HepG2 (cell line): ENCODE data around the gene SQSTM1. TPM values are rescaled to one million over a fixed set of nuclear protein-coding genes. Genes with fewer than 3 reads are reported as not detected.

Source experiments
- ATRX ChIP-seq: sonication (generic); formaldehyde crosslinking; IDR thresholded peaks from 2 replicates; pipeline ENCODE4 v1.4.0; 2020; ENCODE audit warnings: missing genetic modification reagents, borderline replicate concordance
- CBX5 ChIP-seq: sonication (generic); formaldehyde crosslinking; IDR thresholded peaks from 2 replicates; pipeline ENCODE4 v1.4.0; 2020; ENCODE audit warnings: missing genetic modification reagents, borderline replicate concordance
- GFI1 ChIP-seq: sonication (generic); formaldehyde crosslinking; IDR thresholded peaks from 2 replicates; pipeline ENCODE4 v1.5.0; 2020; ENCODE audit warnings: missing genetic modification reagents, mild to moderate bottlenecking, borderline replicate concordance
- GMEB2 ChIP-seq: IDR thresholded peaks from 2 replicates; pipeline ENCODE4 v1.6.1; 2016; ENCODE audit warnings: missing biosample characterization, missing genetic modification reagents, low read depth
- HES4 ChIP-seq: sonication (generic); formaldehyde crosslinking; IDR thresholded peaks from 2 replicates; pipeline ENCODE4 v1.9.0; 2021; ENCODE audit warnings: mild to moderate bottlenecking, missing genetic modification reagents, borderline replicate concordance
- JDP2 ChIP-seq: sonication (generic); formaldehyde crosslinking; IDR thresholded peaks from 2 replicates; pipeline ENCODE4 v1.8.1; 2022; ENCODE audit warnings: missing genetic modification reagents, borderline replicate concordance
- MAX ChIP-seq: IDR thresholded peaks from 2 replicates; pipeline ENCODE4 v1.6.1; 2012; ENCODE audit warnings: inconsistent platforms
- REPIN1 ChIP-seq: sonication (generic); formaldehyde crosslinking; IDR thresholded peaks from 2 replicates; pipeline ENCODE4 v1.8.0; 2022; ENCODE audit warnings: missing genetic modification reagents, low read depth, mild to moderate bottlenecking, borderline replicate concordance
- SSRP1 ChIP-seq: IDR thresholded peaks from 2 replicates; pipeline ENCODE4 v1.6.1; 2016; ENCODE audit warnings: control low read depth
- XBP1 ChIP-seq: sonication (generic); formaldehyde crosslinking; IDR thresholded peaks from 2 replicates; pipeline ENCODE4 v1.5.0; 2020; ENCODE audit warnings: missing genetic modification reagents
- ZNF225 ChIP-seq: sonication (generic); formaldehyde crosslinking; IDR thresholded peaks from 2 replicates; pipeline ENCODE4 v1.4.0; 2020; ENCODE audit warnings: mild to moderate bottlenecking, missing genetic modification reagents
- ZNF33A ChIP-seq: sonication (generic); formaldehyde crosslinking; IDR thresholded peaks from 2 replicates; pipeline ENCODE4 v1.5.1; 2020; ENCODE audit warnings: missing genetic modification reagents, mild to moderate bottlenecking, moderate library complexity, borderline replicate concordance
- ZNF709 ChIP-seq: sonication (generic); formaldehyde crosslinking; IDR thresholded peaks from 2 replicates; pipeline ENCODE4 v1.5.0; 2020; ENCODE audit warnings: mild to moderate bottlenecking, missing genetic modification reagents
- ZNF784 ChIP-seq: sonication (generic); formaldehyde crosslinking; IDR thresholded peaks from 2 replicates; pipeline ENCODE4 v1.5.1; 2020; ENCODE audit warnings: missing genetic modification reagents, mild to moderate bottlenecking, borderline replicate concordance
- ZSCAN29 ChIP-seq: sonication (generic); formaldehyde crosslinking; conservative IDR thresholded peaks from 2 replicates; pipeline ENCODE4 v1.4.0; 2020; ENCODE audit warnings: mild to moderate bottlenecking, missing genetic modification reagents
- polyA plus RNA-seq, 8 experiments: library from polyadenylated mRNA; depleted of rRNA in 3 of 8; stranded (reverse) in 7 of 8; unstranded in 1 of 8; fragments of >200 nt; fragmentation: Illumina TruSeq in 4 of 8; extraction: Trizol in 4 of 8; gene quantifications; 2 replicates each; pipeline versions ENCODE4 v1.2.1 to v1.2.3, GENCODE V29; 2011 to 2016; ENCODE audit warnings: low read depth in 4 of 8, missing spikeins in 1 of 8, mixed read lengths in 1 of 8; ENCODE audit not compliant: insufficient read depth in 1 of 8
- total RNA-seq, 5 experiments: library from RNA; depleted of rRNA; stranded (reverse); fragments of >200 nt; fragmentation: Illumina TruSeq; extraction: Trizol; gene quantifications; 2 replicates each; pipeline ENCODE4 v1.2.3, GENCODE V29; 2016; ENCODE audit warnings: low read depth in 1 of 5
- TF ChIP-seq, protein P1 (sequence below): IDR thresholded peaks from 2 replicates; pipeline ENCODE4 v1.6.1; 2016; ENCODE audit warnings: low read depth
- TF ChIP-seq, protein P2 (sequence below): sonication (generic); formaldehyde crosslinking; conservative IDR thresholded peaks from 2 replicates; pipeline ENCODE4 v1.4.0; 2020; ENCODE audit warnings: missing genetic modification reagents
- TF ChIP-seq, protein P3 (sequence below): sonication (generic); formaldehyde crosslinking; IDR thresholded peaks from 2 replicates; pipeline ENCODE4 v1.5.0; 2020; ENCODE audit warnings: mild to moderate bottlenecking, missing genetic modification reagents, borderline replicate concordance
- TF ChIP-seq, protein P4 (sequence below): sonication (generic); formaldehyde crosslinking; IDR thresholded peaks from 2 replicates; pipeline ENCODE4 v1.5.1; 2020; ENCODE audit warnings: mild to moderate bottlenecking, missing genetic modification reagents, borderline replicate concordance

The SQSTM1 gene
- total and polyA plus RNA-seq, 2 of the 13 experiments (the other 11 are each of a cell fraction or from before 2014, with no cell fraction given) = 90.9 to 160 TPM

DNA sequence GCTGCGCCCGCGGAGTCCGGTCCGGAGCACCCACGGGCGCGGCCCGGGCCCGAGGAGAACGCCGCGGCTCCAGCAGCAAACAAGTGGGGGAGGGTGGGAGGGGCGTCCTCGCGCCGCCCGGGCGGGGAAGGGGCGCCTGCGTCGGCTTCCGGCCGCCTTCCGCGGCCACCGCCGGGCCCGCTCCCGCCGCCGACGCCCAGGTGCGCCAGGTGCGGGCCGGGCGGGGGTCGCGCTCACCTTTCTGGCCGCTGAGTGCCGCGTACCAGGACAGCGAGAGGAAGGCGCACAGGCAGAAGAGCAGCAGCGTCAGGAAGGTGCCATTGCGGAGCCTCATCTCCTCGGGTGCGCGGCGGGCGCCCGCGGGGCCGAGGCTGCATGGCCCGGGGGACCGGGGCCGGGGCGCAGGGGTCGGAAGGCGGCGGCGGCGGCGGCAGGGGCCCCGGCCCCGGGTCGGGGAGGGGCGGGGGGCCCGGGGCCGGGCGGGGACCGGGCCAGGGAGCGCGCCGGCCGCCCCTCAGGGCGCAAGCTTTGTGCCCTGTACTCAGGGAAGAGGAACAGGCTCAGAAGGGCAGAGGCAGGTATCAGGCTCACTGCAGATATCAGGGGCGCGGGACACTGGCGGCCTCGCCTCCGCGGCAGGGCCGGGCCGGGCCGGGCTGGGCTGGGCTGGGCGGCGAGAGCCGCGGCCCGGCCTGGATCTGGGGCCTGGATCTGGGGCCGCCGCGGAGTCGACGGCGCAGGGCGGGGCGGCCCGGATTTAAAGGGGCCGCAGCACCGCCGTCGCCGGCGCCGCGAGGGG, 14.3 kb upstream of the SQSTM1 start, which contains the start of gene MGAT4B (continued):
- no peak for TF ChIP-seq ZSCAN29 (CRISPR knock-in tag)
- TF ChIP-seq, protein P1, sequence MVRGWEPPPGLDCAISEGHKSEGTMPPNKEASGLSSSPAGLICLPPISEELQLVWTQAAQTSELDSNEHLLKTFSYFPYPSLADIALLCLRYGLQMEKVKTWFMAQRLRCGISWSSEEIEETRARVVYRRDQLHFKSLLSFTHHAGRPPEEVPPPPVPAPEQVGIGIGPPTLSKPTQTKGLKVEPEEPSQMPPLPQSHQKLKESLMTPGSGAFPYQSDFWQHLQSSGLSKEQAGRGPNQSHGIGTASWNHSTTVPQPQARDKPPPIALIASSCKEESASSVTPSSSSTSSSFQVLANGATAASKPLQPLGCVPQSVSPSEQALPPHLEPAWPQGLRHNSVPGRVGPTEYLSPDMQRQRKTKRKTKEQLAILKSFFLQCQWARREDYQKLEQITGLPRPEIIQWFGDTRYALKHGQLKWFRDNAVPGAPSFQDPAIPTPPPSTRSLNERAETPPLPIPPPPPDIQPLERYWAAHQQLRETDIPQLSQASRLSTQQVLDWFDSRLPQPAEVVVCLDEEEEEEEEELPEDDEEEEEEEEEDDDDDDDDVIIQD = no peak
- TF ChIP-seq ZNF33A (CRISPR knock-in tag) = no peak
- TF ChIP-seq ATRX = no peak
- no peak for TF ChIP-seq JDP2 (CRISPR knock-in tag)
- TF ChIP-seq, protein P2, sequence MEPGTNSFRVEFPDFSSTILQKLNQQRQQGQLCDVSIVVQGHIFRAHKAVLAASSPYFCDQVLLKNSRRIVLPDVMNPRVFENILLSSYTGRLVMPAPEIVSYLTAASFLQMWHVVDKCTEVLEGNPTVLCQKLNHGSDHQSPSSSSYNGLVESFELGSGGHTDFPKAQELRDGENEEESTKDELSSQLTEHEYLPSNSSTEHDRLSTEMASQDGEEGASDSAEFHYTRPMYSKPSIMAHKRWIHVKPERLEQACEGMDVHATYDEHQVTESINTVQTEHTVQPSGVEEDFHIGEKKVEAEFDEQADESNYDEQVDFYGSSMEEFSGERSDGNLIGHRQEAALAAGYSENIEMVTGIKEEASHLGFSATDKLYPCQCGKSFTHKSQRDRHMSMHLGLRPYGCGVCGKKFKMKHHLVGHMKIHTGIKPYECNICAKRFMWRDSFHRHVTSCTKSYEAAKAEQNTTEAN (CRISPR knock-in tag) = no peak
- TF ChIP-seq, protein P3, sequence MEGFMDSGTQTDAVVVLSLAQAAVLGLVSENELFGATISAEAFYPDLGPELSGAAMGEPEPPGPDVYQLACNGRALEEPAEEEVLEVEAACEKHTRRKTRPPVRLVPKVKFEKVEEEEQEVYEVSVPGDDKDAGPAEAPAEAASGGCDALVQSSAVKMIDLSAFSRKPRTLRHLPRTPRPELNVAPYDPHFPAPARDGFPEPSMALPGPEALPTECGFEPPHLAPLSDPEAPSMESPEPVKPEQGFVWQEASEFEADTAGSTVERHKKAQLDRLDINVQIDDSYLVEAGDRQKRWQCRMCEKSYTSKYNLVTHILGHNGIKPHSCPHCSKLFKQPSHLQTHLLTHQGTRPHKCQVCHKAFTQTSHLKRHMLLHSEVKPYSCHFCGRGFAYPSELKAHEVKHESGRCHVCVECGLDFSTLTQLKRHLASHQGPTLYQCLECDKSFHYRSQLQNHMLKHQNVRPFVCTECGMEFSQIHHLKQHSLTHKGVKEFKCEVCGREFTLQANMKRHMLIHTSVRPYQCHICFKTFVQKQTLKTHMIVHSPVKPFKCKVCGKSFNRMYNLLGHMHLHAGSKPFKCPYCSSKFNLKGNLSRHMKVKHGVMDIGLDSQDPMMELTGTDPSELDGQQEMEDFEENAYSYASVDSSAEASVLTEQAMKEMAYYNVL (CRISPR knock-in tag) = no peak
- no peak for TF ChIP-seq GMEB2 (CRISPR knock-in tag)
- TF ChIP-seq SSRP1 (CRISPR knock-in tag) = no peak
- no peak for TF ChIP-seq REPIN1
- TF ChIP-seq, protein P4, sequence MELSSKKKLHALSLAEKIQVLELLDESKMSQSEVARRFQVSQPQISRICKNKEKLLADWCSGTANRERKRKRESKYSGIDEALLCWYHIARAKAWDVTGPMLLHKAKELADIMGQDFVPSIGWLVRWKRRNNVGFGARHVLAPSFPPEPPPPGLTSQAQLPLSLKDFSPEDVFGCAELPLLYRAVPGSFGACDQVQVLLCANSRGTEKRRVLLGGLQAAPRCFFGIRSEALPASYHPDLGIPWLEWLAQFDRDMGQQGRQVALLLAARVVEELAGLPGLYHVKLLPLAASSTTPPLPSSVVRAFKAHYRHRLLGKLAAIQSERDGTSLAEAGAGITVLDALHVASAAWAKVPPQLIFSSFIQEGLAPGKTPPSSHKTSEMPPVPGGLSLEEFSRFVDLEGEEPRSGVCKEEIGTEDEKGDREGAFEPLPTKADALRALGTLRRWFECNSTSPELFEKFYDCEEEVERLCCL (CRISPR knock-in tag) = no peak
- no peak for TF ChIP-seq XBP1
- TF ChIP-seq ZNF225 (CRISPR knock-in tag) = no peak
- peak; percentile 13; the same call in 1 of the 2 replicates for TF ChIP-seq HES4 (CRISPR knock-in tag)
- TF ChIP-seq ZNF784 (CRISPR knock-in tag) = peak; percentile 12; the same call in 1 of the 2 replicates
- TF ChIP-seq MAX = no peak
- TF ChIP-seq GFI1 (CRISPR knock-in tag) = 0 out of 2 replicates have a peak, but pooled peaks have one; percentile 30
- no peak for TF ChIP-seq ZNF709 (CRISPR knock-in tag)
- TF ChIP-seq CBX5 (CRISPR knock-in tag) = no peak
